Measurements from ENCODE around the gene GRIN1.
"Not testable (repeated sequence)": the region's sequence is repeated elsewhere in the genome, so short reads cannot be mapped to it uniquely, and the experiment has no call there.

GRIN1 gene

GRCh38 chr9:137111788-137112563 is 27.0 kb upstream of the GRIN1 start:
- DNase-seq (ENCODE audit: low read depth in 2 of 2), result no peak

- no peak for DNase-seq (ENCODE audit: low read depth in 2 of 2)
These were observed 26.2 kb upstream of the GRIN1 start for GRCh38 chr9:137112564-137113384.

- DNase-seq (ENCODE audit: low read depth in 2 of 2), result no peak
These were observed 25.4 kb upstream of the GRIN1 start for GRCh38 chr9:137113385-137114159.

GRCh38 chr9:137114220-137114612 is 24.7 kb upstream of the GRIN1 start:
- no peak for DNase-seq (ENCODE audit: low read depth in 2 of 2)

GRCh38 chr9:137114613-137115393 is 24.2 kb upstream of the GRIN1 start, which contains the start of gene DPP7:
Gene DPP7 (minus strand): TSS chr9:137114733. CDS start chr9:137114713, 20 bp downstream.
- DNase-seq (ENCODE audit: low read depth in 2 of 2), result peak; percentile 71 to 79

GRCh38 chr9:137115394-137116026 is 23.4 kb upstream of the GRIN1 start:
- no peak for DNase-seq (ENCODE audit: low read depth in 2 of 2)

- no peak for DNase-seq (ENCODE audit: low read depth in 2 of 2)
These were observed 22.9 kb upstream of the GRIN1 start for GRCh38 chr9:137116027-137116507.

GRCh38 chr9:137116728-137117127 is 22.2 kb upstream of the GRIN1 start:
- DNase-seq (ENCODE audit: low read depth in 2 of 2), result no peak

- no peak for DNase-seq (ENCODE audit: low read depth in 2 of 2)
These were observed 21.7 kb upstream of the GRIN1 start for GRCh38 chr9:137117269-137117731.

GRCh38 chr9:137118092-137118603 is 20.8 kb upstream of the GRIN1 start:
- not testable (repeated sequence) for DNase-seq (ENCODE audit: low read depth in 2 of 2)

GRCh38 chr9:137121927-137122795 is 16.8 kb upstream of the GRIN1 start:
- DNase-seq (ENCODE audit: low read depth in 2 of 2), result not testable (repeated sequence)

- DNase-seq (ENCODE audit: low read depth in 2 of 2), result not testable (repeated sequence)
These were observed 16.0 kb upstream of the GRIN1 start for GRCh38 chr9:137122796-137123467.

GRCh38 chr9:137123468-137123837 is 15.5 kb upstream of the GRIN1 start:
- DNase-seq (ENCODE audit: low read depth in 2 of 2), result no peak

- not testable (repeated sequence) for DNase-seq (ENCODE audit: low read depth in 2 of 2)
These were observed 14.9 kb upstream of the GRIN1 start for GRCh38 chr9:137123952-137124462.

GRCh38 chr9:137126786-137127185 is 12.2 kb upstream of the GRIN1 start:
- no peak for DNase-seq (ENCODE audit: low read depth in 2 of 2)

- DNase-seq (ENCODE audit: low read depth in 2 of 2), result no peak
These were observed 11.4 kb upstream of the GRIN1 start for GRCh38 chr9:137127301-137128157.

- DNase-seq (ENCODE audit: low read depth in 2 of 2), result no peak
These were observed 10.6 kb upstream of the GRIN1 start for GRCh38 chr9:137128158-137128861.

Data from stimulated activated CD8-positive, alpha-beta memory T cell treated with anti-CD3 and anti-CD28 coated beads, Interleukin-2, amount 100 ng/mL, for 48 hours (primary cell).